ENCODE data around the gene GPRC5B.

Gene GPRC5B

GRCh38 chr16:19884611-19885450 is at the start of gene GPRC5B:
GPRC5B (minus strand) TSS chr16:19884848; CDS start chr16:19872845, 12,003 bp downstream.
- peak; percentile 78 for DNase-seq
- peaks cover 3% of the 10 kb centered on the region for H3K27me3 Mint-ChIP-seq (ENCODE audit: low read depth, poor library complexity)
- no peak within 1 kb of the TSS for H3K27ac Mint-ChIP-seq
- no peaks in the 10 kb centered on the region for H3K9me3 Mint-ChIP-seq
- peak within 1 kb of the TSS; percentile 90 for H3K4me3 Mint-ChIP-seq
- H3K36me3 Mint-ChIP-seq (ENCODE audit: low read depth), result peaks cover 5% of the 10 kb centered on the region
- TF ChIP-seq CTCF (IDR thresholded peaks at IDR 0.05), result no peak
- peaks cover 23% of the 10 kb centered on the region for H3K4me1 Mint-ChIP-seq

- H3K4me1 Mint-ChIP-seq, result no peaks in the 10 kb centered on the region
- H3K9me3 Mint-ChIP-seq, result no peaks in the 10 kb centered on the region
- no peak overlapping the region for H3K27ac Mint-ChIP-seq
- H3K27me3 Mint-ChIP-seq (ENCODE audit: low read depth, poor library complexity), result peaks cover 11% of the 10 kb centered on the region
- no peak for DNase-seq
- no peak for TF ChIP-seq CTCF (IDR thresholded peaks at IDR 0.05)
- H3K36me3 Mint-ChIP-seq (ENCODE audit: low read depth), result no peaks in the 10 kb centered on the region
- no peak overlapping the region for H3K4me3 Mint-ChIP-seq
These were observed 49.1 kb upstream of the GPRC5B start for GRCh38 chr16:19933740-19934139.

GRCh38 chr16:19929062-19929511 is 44.4 kb upstream of the GPRC5B start:
- Mint-ChIP-seq H3K4me1 (no peaks in the 10 kb centered on the region), H3K4me3 (no peak overlapping the region), H3K36me3 (ENCODE audit: low read depth) (no peaks in the 10 kb centered on the region), H3K9me3 (peaks cover 11% of the 10 kb centered on the region), H3K27ac (no peak overlapping the region), H3K27me3 (ENCODE audit: low read depth, poor library complexity) (peaks cover 11% of the 10 kb centered on the region)
- TF ChIP-seq CTCF (IDR thresholded peaks at IDR 0.05), result no peak
- no peak for DNase-seq

GRCh38 chr16:19928432-19928831 is 43.8 kb upstream of the GPRC5B start:
- TF ChIP-seq CTCF (IDR thresholded peaks at IDR 0.05), result no peak
- no peak overlapping the region for H3K4me3 Mint-ChIP-seq
- peaks cover 3% of the 10 kb centered on the region for H3K4me1 Mint-ChIP-seq
- H3K27ac Mint-ChIP-seq, result no peak overlapping the region
- peaks cover 11% of the 10 kb centered on the region for H3K9me3 Mint-ChIP-seq
- no peaks in the 10 kb centered on the region for H3K36me3 Mint-ChIP-seq (ENCODE audit: low read depth)
- no peak for DNase-seq
- peaks cover 11% of the 10 kb centered on the region for H3K27me3 Mint-ChIP-seq (ENCODE audit: low read depth, poor library complexity)

- H3K27ac Mint-ChIP-seq, result peak overlapping the region; percentile 34
- H3K36me3 Mint-ChIP-seq (ENCODE audit: low read depth), result no peaks in the 10 kb centered on the region
- peaks cover 11% of the 10 kb centered on the region for H3K9me3 Mint-ChIP-seq
- peaks cover 11% of the 10 kb centered on the region for H3K27me3 Mint-ChIP-seq (ENCODE audit: low read depth, poor library complexity)
- no peak for TF ChIP-seq CTCF (IDR thresholded peaks at IDR 0.05)
- no peak for DNase-seq
- H3K4me1 Mint-ChIP-seq, result peaks cover 5% of the 10 kb centered on the region
- H3K4me3 Mint-ChIP-seq, result no peak overlapping the region
These were observed 42.1 kb upstream of the GPRC5B start for GRCh38 chr16:19926449-19927390.
